HEK293 (cell line): ENCODE data around the gene ADD1.
A peak's percentile ranks its signal among the peaks of the same experiment; 100 is the strongest.

Source experiments
- BCL11B ChIP-seq: fragments of 450-650 bp; formaldehyde crosslinking; IDR thresholded peaks from 2 replicates; pipeline ENCODE4 v1.5.1; 2016; ENCODE audit warnings: low read depth, missing biosample characterization, missing genetic modification characterization
- EGR2 ChIP-seq: fragments of 450-650 bp; formaldehyde crosslinking; IDR thresholded peaks from 2 replicates; pipeline ENCODE4 v1.5.1; 2016; ENCODE audit warnings: low read depth, missing biosample characterization, missing genetic modification characterization
- HOXD13 ChIP-seq: sonication (generic); formaldehyde crosslinking; IDR thresholded peaks from 2 replicates; pipeline ENCODE4 v1.8.0; 2022; ENCODE audit warnings: missing genetic modification reagents, borderline replicate concordance
- KLF16 ChIP-seq: fragments of 450-650 bp; formaldehyde crosslinking; IDR thresholded peaks from 2 replicates; pipeline ENCODE4 v1.5.1; 2017; ENCODE audit warnings: missing biosample characterization, missing genetic modification characterization
- MEIS1 ChIP-seq: sonication (generic); formaldehyde crosslinking; IDR thresholded peaks from 2 replicates; pipeline ENCODE4 v1.8.1; 2022; ENCODE audit warnings: missing genetic modification reagents, mild to moderate bottlenecking, borderline replicate concordance
- PRDM10 ChIP-seq: fragments of 450-650 bp; formaldehyde crosslinking; IDR thresholded peaks from 2 replicates; pipeline ENCODE4 v1.5.1; 2016; ENCODE audit warnings: missing biosample characterization, missing genetic modification characterization
- PRDM2 ChIP-seq: fragments of 450-650 bp; formaldehyde crosslinking; IDR thresholded peaks from 2 replicates; pipeline ENCODE4 v1.5.1; 2016; ENCODE audit warnings: missing biosample characterization, missing genetic modification characterization, borderline replicate concordance
- RBAK ChIP-seq: fragments of 450-650 bp; formaldehyde crosslinking; IDR thresholded peaks from 2 replicates; pipeline ENCODE4 v1.5.1; 2016; ENCODE audit warnings: missing biosample characterization, missing genetic modification characterization
- SP3 ChIP-seq: fragments of 450-650 bp; formaldehyde crosslinking; IDR thresholded peaks from 2 replicates; pipeline ENCODE4 v1.5.1; 2016; ENCODE audit warnings: missing biosample characterization, missing genetic modification characterization
- YY1 ChIP-seq: fragments of 450-650 bp; formaldehyde crosslinking; IDR thresholded peaks from 2 replicates; pipeline ENCODE4 v1.5.1; 2018; ENCODE audit warnings: missing biosample characterization, missing genetic modification characterization
- ZBTB17 ChIP-seq: fragments of 450-650 bp; formaldehyde crosslinking; IDR thresholded peaks from 2 replicates; pipeline ENCODE4 v1.5.1; 2016; ENCODE audit warnings: missing biosample characterization, missing genetic modification characterization
- ZFHX2 ChIP-seq: fragments of 450-650 bp; formaldehyde crosslinking; conservative IDR thresholded peaks from 2 replicates; pipeline ENCODE4 v1.5.1; 2016; ENCODE audit warnings: missing biosample characterization, missing genetic modification characterization
- ZIC2 ChIP-seq: fragments of 450-650 bp; formaldehyde crosslinking; IDR thresholded peaks from 2 replicates; pipeline ENCODE4 v1.5.1; 2016; ENCODE audit warnings: missing biosample characterization, missing genetic modification characterization
- ZNF174 ChIP-seq: fragments of 450-650 bp; formaldehyde crosslinking; IDR thresholded peaks from 2 replicates; pipeline ENCODE4 v1.5.0; 2017; ENCODE audit warnings: missing biosample characterization, mild to moderate bottlenecking, missing genetic modification characterization
- ZNF23 ChIP-seq: fragments of 450-650 bp; formaldehyde crosslinking; IDR thresholded peaks from 2 replicates; pipeline ENCODE4 v1.5.1; 2016; ENCODE audit warnings: missing biosample characterization, missing genetic modification characterization, borderline replicate concordance
- ZNF266 ChIP-seq: fragments of 450-650 bp; formaldehyde crosslinking; IDR thresholded peaks from 2 replicates; pipeline ENCODE4 v1.5.1; 2016; ENCODE audit warnings: missing biosample characterization, missing genetic modification characterization, low read depth
- ZNF350 ChIP-seq: fragments of 450-650 bp; formaldehyde crosslinking; IDR thresholded peaks from 2 replicates; pipeline ENCODE4 v1.5.0; 2017; ENCODE audit warnings: missing biosample characterization, mild to moderate bottlenecking, missing genetic modification characterization
- ZNF362 ChIP-seq: fragments of 450-650 bp; formaldehyde crosslinking; IDR thresholded peaks from 2 replicates; pipeline ENCODE4 v1.5.1; 2016; ENCODE audit warnings: missing biosample characterization, missing genetic modification characterization
- ZNF521 ChIP-seq: fragments of 450-650 bp; formaldehyde crosslinking; IDR thresholded peaks from 2 replicates; pipeline ENCODE4 v1.5.1; 2017; ENCODE audit warnings: missing biosample characterization, mild to moderate bottlenecking, missing genetic modification characterization
- ZNF529 ChIP-seq: fragments of 450-650 bp; formaldehyde crosslinking; IDR thresholded peaks from 2 replicates; pipeline ENCODE4 v1.5.1; 2017; ENCODE audit warnings: missing genetic modification characterization, missing biosample characterization; ENCODE audit not compliant: insufficient replicate concordance
- ZNF548 ChIP-seq: fragments of 450-650 bp; formaldehyde crosslinking; IDR thresholded peaks from 2 replicates; pipeline ENCODE4 v1.5.1; 2016; ENCODE audit warnings: missing biosample characterization, missing genetic modification characterization
- ZNF555 ChIP-seq: fragments of 450-650 bp; formaldehyde crosslinking; conservative IDR thresholded peaks from 2 replicates; pipeline ENCODE4 v1.5.1; 2017; ENCODE audit warnings: missing biosample characterization, mild to moderate bottlenecking, missing genetic modification characterization, inconsistent platforms
- ZNF558 ChIP-seq: fragments of 450-650 bp; formaldehyde crosslinking; IDR thresholded peaks from 2 replicates; pipeline ENCODE4 v1.5.1; 2016; ENCODE audit warnings: missing biosample characterization, missing genetic modification characterization
- ZNF561 ChIP-seq: fragments of 450-650 bp; IDR thresholded peaks from 2 replicates; pipeline ENCODE4 v1.5.1; 2018; ENCODE audit warnings: missing biosample characterization, missing genetic modification characterization, borderline replicate concordance
- ZNF600 ChIP-seq: fragments of 450-650 bp; formaldehyde crosslinking; IDR thresholded peaks from 2 replicates; pipeline ENCODE4 v1.5.1; 2016; ENCODE audit warnings: missing biosample characterization, missing genetic modification characterization
- ZNF670 ChIP-seq: fragments of 450-650 bp; formaldehyde crosslinking; IDR thresholded peaks from 2 replicates; pipeline ENCODE4 v1.5.1; 2016; ENCODE audit warnings: missing biosample characterization, missing genetic modification characterization, low read depth
- ZNF701 ChIP-seq: fragments of 450-650 bp; formaldehyde crosslinking; IDR thresholded peaks from 2 replicates; pipeline ENCODE4 v1.5.1; 2016; ENCODE audit warnings: missing biosample characterization, missing genetic modification characterization
- ZNF768 ChIP-seq: fragments of 450-650 bp; formaldehyde crosslinking; IDR thresholded peaks from 2 replicates; pipeline ENCODE4 v1.5.1; 2018; ENCODE audit warnings: missing biosample characterization, mild to moderate bottlenecking, missing genetic modification characterization
- ZSCAN16 ChIP-seq: fragments of 450-650 bp; formaldehyde crosslinking; IDR thresholded peaks from 2 replicates; pipeline ENCODE4 v1.5.1; 2016; ENCODE audit warnings: missing biosample characterization, missing genetic modification characterization
- ZSCAN4 ChIP-seq: fragments of 450-650 bp; formaldehyde crosslinking; IDR thresholded peaks from 2 replicates; pipeline ENCODE4 v1.5.1; 2017; ENCODE audit warnings: missing biosample characterization, missing genetic modification characterization

Gene ADD1

GRCh38 chr4:2843263-2843940 is at the start of gene ADD1 (continued):
- no peak for TF ChIP-seq ZNF23 (tag by site-specific recombination)
- no peak for TF ChIP-seq ZNF768 (tag by site-specific recombination)
- peak; percentile 74 for TF ChIP-seq PRDM10 (tag by site-specific recombination)
- TF ChIP-seq ZNF548 (tag by site-specific recombination), result no peak
- TF ChIP-seq BCL11B (tag by site-specific recombination), result no peak
- TF ChIP-seq YY1, result no peak
- no peak for TF ChIP-seq ZSCAN4 (tag by site-specific recombination)
- no peak for TF ChIP-seq ZNF362 (tag by site-specific recombination)
- TF ChIP-seq ZSCAN16 (tag by site-specific recombination), result no peak
- TF ChIP-seq ZNF555 (tag by site-specific recombination), result no peak
- no peak for TF ChIP-seq ZNF701 (tag by site-specific recombination)
- TF ChIP-seq ZNF670 (tag by site-specific recombination), result no peak
- peak; percentile 56; the same call in 1 of the 2 replicates for TF ChIP-seq ZNF561 (tag by site-specific recombination)
- peak; percentile 82 for TF ChIP-seq SP3
- TF ChIP-seq ZNF350 (tag by site-specific recombination), result no peak
- TF ChIP-seq MEIS1 (CRISPR knock-in tag), result no peak
- no peak for TF ChIP-seq RBAK (tag by site-specific recombination)
- no peak for TF ChIP-seq ZNF529 (tag by site-specific recombination)
- TF ChIP-seq ZNF521 (tag by site-specific recombination), result no peak
- no peak for TF ChIP-seq ZBTB17 (tag by site-specific recombination)
- no peak for TF ChIP-seq PRDM2 (tag by site-specific recombination)
- no peak for TF ChIP-seq ZNF558 (tag by site-specific recombination)
- TF ChIP-seq ZFHX2 (tag by site-specific recombination), result no peak
- TF ChIP-seq KLF16 (tag by site-specific recombination), result peak; percentile 23; the same call in 1 of the 2 replicates
- TF ChIP-seq HOXD13 (CRISPR knock-in tag), result no peak
- no peak for TF ChIP-seq ZNF266
- peak; percentile 44 for TF ChIP-seq ZIC2 (tag by site-specific recombination)
- TF ChIP-seq EGR2 (tag by site-specific recombination), result no peak
- peak; percentile 30; the same call in 1 of the 2 replicates for TF ChIP-seq ZNF600
- no peak for TF ChIP-seq ZNF174 (tag by site-specific recombination)
